Measurements from ENCODE around the gene CALN1.
A peak's percentile ranks its signal among the peaks of the same experiment; 100 is the strongest.
"Not testable (repeated sequence)": the region's sequence is repeated elsewhere in the genome, so short reads cannot be mapped to it uniquely, and the experiment has no call there.

Gene CALN1

DNA sequence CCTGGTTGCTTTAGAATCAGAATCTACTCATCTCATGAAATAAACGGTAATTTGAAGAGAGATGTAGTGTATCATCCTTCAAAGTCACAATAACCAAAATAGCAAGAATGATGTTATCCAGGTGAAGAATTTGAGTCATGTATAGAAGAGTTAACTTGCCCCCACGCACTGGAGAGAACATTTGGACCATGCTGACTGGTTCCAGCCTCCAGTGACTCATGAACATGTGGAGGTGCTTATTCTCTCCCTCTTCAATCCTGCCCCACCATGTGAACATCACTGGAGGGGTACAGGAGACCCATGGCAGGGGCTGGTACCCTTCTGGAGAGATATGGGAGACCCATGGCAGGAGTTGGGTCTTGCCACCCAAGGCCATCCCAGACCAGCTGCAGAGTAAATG is 427.8 kb downstream of the CALN1 start:
- no peak for DNase-seq (ENCODE audit: low read depth, low spot score)

DNA sequence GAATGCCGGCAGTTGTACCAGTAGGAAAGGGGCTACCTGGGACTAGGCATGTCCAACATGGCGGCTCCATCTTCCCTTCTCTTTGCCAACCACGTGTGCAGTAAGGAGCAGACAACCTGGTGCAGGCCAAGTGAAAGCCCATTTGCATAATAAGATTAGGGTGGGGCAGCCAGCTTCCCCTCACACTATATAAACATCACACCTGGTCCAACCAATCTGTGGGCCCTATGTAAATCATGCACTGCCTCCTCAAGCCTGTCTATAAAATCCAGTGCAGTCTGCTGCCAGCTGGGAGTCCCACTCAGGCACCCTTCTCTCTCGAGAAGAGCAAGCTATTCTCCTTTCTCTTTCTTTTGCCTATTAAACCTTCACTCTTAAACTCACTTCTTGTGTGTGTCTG is 429.3 kb downstream of the CALN1 start:
- DNase-seq (ENCODE audit: low read depth, low spot score) = no peak

DNA sequence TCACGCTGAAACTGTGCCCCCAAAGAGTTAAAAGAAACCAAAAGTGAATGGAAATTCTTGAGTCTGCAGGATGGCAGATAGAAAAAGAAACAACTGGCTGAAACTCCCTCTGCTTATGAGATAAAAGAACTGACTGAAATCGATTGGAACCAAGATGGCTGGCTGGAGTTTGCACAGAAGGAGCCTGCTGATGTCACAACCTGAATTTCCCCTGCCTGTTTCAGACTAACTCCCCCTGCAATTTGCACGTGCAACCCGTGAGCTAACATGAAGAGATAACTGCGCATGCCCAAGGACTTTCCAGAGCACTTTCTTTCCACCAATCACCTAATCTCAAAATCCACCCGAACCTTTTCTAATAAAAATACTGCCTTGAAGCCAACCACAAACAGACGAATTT is 435.5 kb downstream of the CALN1 start:
- no peak for DNase-seq (ENCODE audit: low read depth, low spot score)

DNA sequence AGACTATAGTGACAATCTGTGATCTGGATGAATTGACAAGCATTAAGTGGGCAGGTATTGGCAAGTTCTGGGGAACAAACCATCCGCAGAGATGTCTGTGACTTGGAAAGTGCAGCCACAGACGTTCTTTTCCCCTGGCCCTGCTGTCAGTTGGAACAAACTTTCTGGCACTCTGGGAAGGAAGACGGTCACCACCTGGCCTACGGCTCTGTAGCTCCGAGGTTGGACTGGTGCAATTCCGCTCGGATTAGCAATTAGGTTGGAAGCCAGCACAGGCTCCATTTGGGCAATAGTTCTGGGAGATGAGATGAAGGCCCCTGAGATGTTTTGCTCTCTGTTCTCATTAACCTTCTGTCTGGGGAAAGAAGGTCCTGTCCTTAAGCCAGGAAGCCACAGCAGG is 437.5 kb downstream of the CALN1 start:
- no peak for DNase-seq (ENCODE audit: low read depth, low spot score)

DNA sequence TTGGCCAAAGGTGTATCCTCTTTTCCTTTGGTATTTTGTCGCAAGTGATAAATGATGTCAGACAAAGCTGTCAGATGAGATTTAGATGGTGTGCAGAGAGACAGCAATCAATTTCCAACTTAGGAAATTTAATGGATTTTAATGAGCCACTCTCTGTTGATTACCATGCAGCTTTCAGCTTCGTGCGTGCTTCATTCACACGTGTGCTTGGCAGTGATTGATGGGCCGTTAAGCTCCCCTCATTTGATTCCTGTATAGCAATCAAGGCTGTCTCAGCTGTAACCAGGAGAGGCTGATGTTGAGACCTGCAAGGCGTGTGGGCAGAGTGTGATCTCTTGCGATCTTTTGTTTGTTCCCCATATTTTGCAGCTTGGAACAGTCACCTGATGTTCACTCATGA is 439.6 kb downstream of the CALN1 start:
- peak; percentile 2 for DNase-seq (ENCODE audit: low read depth, low spot score)

DNA sequence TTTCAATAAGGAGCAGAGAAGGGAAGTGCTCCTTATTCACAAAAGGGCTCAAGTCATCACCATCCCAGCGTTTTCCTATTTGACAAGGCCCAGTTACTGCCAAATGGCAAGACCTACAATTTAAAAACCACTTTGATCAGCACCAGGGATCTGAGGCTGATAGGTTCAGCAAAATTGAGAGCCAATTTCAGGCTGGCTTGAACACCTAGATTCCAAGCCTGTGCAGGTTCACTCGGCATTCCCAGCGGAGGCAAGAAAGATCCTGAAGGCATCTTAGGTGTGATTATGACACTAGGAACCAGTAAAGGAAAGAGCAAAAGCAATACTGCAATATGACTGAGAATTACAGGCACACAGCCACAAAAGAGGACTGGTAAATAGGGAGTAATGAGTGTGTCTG is 441.4 kb downstream of the CALN1 start:
- DNase-seq (ENCODE audit: low read depth, low spot score) = no peak

DNA sequence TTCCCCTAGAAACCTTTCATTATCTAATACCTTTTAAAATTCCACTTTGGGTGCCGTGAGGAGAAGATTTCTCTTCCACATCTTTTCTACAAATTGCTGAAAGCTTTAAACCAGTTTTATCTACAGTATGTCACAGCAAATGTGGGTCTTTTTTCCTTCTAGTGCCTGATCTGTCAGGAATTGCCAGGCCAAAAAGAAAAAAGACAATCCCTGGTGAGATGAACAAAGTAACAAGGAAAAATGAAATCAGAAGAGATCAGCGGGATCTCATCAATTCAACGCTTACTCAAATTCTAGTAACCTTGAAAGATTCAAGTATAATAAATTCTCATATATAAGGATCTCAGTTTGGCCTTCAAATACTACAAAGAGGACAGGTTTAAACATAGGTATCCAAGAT is 449.5 kb downstream of the CALN1 start:
- DNase-seq (ENCODE audit: low read depth, low spot score) = no peak

DNA sequence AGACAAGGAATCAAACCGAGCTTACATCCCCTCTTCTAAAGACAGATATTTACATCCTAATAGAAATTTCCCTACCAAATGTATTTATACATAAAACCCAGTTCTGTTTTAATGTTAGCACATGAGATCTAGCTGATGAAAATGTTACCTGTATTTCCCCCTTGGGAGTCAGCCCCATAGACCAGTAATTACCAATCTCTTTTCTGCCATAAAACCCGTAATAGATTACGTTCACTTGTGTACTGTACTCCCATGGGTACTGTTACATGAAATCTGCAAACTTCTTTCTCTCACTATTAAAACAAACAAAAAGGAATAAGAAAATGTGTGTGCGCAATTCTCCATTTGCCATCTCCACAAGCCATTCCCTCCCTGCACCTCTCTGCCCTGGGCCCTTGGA is 450.9 kb downstream of the CALN1 start:
- DNase-seq (ENCODE audit: low read depth, low spot score) = no peak

DNA sequence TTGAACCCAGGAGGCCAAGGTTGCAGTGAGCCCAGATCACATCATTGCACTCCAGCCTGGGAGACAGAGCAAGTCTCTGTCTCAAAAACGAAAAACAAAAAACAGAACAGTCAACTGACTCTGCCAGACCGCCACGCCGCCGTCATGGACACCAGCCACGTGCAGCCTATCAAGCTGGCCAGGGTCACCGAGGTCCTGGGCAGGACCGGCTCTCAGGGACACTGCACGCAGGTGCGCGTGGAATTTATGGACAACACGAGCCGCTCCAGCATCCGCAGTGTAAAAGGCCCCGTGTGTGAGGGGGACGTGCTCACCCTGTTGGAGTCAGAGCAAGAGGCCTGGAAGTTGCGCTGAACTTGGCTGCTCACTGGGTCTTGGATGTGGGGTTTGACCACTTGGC is 470.0 kb downstream of the CALN1 start:
- no peak for DNase-seq (ENCODE audit: low read depth, low spot score)

DNA sequence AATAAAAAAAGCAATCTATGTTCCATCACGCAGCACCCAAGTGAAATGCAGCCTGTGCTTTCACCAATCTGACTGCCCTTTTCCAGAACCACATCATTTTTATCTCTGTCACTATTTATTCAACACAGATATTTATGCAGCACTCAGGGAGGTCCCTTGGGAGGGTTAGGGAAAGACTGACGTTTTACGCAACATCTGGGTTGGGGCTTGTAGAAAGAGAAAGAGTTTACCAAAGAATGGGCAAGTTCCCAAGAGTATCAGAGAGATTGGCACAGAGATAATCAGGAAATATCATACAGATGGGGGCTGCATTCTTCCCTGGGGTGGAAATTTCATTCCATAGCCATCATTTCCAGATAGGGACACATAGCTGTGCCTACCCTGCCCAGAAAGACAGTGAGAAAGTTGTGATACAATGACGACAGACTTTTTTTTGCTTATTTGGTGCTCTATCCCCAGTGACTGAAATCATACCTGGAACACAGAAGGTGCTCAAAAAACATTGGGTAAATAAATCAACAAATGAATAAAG is 474.2 kb downstream of the CALN1 start:
- DNase-seq (ENCODE audit: low read depth, low spot score) = no peak

DNA sequence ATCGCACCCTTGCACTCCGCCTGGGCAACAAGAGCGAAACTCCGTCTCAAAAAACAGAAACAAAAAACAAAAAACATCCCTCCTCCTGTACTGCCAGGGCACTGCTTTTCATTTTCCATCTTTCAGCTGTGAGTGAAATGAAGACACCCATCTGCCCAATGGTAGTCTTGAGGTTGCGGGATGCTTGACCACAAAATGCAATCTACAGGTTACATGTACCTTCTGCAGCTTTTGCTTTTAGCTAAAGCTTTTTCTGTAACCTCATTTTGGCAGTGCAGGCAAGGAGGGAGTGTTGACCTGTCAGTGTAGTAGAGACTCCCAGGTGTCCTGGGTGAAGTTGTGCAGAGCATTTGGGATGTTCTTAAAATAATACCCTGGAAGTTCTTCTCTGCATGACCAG is 476.5 kb downstream of the CALN1 start:
- no peak for DNase-seq (ENCODE audit: low read depth, low spot score)

DNA sequence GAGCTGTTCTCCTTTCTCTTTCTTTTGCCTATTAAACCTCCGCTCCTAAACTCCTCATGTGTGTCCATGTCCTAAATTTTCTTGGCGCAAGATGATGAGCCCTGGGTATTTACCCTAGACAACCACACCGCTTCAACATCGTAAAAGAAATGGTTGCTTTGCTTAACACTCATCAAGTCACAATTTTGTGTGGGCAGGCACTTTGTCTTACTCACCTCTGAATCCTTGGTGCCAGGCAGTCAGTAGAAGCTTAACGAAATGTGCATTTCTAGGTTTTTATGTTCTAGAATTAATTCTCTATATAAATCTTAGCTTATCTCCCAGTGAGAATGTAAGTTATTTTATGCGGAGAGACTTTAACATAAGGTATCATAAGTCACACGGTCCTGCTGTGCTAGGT is 478.7 kb downstream of the CALN1 start:
- DNase-seq (ENCODE audit: low read depth, low spot score) = no peak

DNA sequence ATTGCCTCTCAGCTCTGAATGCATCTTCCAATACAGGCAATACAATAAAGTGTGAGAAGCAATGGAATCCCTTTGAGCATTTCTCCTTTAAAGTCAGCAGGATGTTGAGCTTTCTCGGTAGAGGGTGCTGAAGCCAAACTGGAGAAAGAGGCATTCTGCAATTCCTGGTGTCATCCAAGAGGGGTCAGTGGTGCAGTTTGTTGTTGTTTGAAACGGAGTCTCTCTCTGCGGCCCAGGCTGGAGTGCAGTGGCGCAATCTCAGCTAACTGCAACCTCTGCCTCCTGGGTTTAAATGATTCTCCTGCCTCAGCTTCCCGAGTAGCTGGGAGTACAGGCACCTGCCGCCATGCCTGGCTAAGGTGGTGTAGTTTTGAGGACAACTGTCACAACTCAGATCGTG is 486.5 kb downstream of the CALN1 start:
- DNase-seq (ENCODE audit: low read depth, low spot score) = peak; percentile 79

DNA sequence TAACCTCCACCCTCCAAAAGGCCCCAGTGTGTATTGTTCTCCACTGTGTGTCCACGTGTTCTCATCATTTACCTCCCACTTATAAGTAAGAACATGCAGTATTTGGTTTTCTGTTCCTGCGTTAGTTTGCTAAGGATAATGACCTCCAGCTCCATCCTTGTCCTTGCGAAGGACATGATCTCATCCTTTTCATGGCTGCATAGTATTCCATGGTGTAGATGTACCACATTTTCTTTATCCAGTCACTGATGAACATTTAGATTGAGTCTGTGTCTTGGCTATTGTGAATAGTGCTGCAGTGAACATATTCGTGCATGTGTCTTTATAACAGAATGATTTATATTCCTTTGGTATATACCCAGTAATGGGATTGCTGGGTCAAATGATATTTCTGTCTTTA is 497.9 kb downstream of the CALN1 start:
- DNase-seq (ENCODE audit: low read depth, low spot score) = not testable (repeated sequence)

DNA sequence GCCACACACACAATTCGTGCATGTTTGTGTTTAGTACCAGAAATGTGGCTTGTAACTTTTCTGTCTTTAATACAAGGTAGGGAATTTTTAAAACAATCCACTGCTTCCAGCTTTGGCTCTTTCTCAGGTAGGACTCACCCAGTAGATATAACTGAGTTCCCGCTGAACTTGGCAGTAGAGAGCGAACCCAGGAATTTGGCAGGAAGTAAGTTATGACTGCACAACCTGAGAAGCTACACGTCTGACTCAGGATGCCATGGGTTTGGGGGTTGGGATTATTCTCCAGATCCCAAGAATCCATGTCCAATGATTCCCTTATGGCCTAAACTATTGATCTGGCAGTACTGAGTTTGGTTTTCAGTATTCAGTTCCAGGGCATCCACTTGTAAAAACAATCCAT is 499.7 kb downstream of the CALN1 start:
- no peak for DNase-seq (ENCODE audit: low read depth, low spot score)

DNA sequence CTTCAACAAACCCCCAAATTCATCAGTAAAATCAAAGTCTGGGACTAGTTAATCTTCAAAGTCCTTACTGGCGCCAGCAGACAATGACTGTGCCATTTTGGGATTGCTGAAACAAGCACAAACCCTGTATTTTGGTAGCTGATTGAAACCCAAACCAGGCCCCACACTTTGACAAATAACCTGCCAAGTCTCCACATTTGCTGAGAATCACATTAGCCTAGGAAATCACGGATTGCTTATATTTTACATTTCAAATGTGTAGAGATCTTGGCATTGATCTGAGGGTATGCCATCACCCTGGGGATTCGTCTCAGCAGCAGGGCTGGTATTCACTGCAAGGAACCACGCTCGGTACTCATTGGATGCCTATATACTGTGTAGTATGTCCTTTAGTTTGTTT is 501.1 kb downstream of the CALN1 start:
- DNase-seq (ENCODE audit: low read depth, low spot score) = no peak

DNA sequence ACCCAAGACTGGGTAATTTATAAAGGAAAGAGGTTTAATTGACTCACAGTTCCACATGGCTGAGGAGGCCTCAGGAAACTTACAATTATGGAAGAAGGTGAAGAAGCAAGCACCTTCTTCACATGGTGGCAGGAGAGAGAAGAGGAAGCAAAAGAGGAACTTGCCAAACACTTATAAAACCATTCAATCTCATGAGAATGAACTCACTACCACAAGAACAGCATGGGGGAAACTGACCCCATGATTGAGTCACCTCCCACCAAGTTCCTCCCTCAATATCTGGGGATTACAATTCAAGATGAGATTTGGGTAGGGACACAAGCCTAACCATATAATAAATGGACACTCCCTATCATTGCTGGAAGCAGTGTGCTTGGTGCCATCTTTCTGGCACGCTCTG is 506.3 kb downstream of the CALN1 start:
- DNase-seq (ENCODE audit: low read depth, low spot score) = no peak

DNA sequence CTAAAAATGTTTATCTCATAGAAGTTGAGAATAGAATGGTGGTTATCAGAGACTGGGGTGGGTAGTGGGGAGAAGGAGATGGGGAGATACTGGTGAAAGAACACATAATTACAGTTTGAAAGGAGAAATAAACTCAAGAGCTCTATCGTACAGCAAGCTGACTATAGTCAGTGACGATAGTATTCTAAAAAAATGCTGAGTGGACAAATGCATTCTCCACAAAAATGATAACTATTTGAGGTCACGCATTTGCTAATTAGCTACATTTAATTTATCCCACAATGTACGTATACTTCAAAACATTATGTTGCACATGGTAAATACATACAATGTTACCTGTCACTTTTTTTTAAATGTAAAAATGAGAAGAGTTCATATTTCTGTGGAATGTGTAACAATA is 507.7 kb downstream of the CALN1 start:
- no peak for DNase-seq (ENCODE audit: low read depth, low spot score)

DNA sequence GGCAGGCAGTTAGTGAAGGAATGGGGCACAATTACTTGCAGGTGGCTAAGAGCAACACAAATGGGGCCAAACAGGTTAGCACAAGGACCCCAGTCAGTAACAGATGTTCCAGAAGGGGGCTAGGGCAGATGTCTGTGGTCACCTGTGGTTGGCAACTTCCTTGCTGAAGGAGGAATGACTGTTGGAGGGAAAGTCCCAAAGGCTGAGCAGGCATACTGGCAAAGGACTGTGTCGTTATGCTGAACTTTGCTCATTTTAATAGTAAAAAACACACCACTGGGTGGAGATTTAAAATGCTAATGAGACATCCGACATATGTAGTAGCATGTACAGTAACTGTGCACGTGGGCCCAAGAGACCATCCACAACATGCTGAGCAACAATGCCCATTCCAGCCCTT is 511.6 kb downstream of the CALN1 start:
- no peak for DNase-seq (ENCODE audit: low read depth, low spot score)

DNA sequence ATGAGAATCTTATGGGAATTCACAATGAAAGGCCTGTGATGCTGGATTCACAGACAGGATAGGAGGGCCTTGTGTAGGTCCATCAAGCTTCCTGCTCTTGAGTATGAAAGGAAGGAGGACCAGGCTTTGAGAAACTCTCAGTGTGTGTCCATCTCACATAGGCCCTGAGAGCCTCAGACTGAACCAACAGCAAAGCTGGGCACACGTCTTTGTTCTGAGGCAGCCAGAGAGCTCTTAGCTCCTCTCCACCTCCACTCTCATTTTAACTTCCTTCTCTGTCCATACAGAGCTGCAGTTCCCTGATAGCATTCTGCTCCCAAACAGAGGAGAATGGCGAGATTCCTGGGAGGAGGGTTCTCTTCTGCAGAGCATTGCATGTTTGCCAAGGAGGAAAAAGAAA is 515.6 kb downstream of the CALN1 start:
- DNase-seq (ENCODE audit: low read depth, low spot score) = no peak

DNA sequence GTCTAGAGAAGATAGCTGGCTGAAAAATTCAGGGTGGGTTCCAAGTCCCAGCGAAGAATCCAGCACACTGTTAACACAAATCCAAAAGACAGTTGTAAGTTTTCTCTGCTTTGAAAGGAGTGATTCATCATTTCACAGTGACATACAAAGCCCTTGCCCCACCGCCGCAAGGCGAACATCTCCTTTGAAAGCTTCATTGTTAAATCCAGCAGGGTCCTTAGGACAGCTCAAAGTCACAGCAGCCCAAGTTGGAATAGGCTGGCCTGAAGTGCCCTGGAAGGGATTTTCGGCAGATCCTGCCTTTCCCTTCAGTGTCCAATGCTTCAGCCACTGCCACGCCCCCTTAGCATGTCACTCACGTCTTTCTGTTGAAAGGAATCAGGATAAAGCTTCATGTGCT is 526.1 kb downstream of the CALN1 start:
- peak; percentile 70 for DNase-seq (ENCODE audit: low read depth, low spot score)

DNA sequence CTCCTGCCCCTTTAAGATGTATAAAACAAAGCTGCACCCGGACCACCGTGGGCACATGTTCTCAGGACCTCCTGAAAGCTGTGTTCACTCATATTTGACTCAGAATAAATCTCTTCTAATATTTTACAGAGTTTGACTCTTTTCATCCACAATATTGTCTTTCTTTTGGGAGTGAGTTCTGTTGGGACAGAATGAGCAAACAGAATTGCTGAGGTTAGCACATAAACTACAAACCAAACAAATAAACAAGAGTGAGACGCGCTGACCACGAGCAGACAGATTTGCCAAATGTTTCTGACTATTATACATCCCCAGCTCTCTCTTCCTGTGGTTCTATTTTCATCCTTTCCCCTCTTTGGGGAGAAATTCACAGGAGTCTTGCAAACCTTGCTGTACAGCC is 526.7 kb downstream of the CALN1 start:
- no peak for DNase-seq (ENCODE audit: low read depth, low spot score)

DNA sequence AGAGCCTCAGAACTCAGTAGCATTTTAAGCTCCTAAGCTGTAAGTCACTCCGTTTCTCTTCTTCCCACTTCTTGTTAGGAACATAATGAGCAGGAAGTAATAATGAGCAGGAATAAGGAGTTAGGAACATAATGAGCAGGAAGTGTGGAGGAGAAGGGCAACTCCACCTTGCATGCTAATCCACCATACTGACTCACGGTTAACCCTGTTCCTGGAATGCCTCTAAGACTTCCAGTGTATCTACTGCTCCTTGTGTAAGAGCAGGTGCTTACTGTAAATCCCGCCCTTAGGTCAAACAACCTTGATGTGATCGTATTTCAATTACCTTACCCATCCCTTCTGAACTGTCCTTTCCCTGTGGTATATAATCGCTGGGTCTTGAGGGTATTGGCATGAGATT is 528.7 kb downstream of the CALN1 start:
- no peak for DNase-seq (ENCODE audit: low read depth, low spot score)

DNA sequence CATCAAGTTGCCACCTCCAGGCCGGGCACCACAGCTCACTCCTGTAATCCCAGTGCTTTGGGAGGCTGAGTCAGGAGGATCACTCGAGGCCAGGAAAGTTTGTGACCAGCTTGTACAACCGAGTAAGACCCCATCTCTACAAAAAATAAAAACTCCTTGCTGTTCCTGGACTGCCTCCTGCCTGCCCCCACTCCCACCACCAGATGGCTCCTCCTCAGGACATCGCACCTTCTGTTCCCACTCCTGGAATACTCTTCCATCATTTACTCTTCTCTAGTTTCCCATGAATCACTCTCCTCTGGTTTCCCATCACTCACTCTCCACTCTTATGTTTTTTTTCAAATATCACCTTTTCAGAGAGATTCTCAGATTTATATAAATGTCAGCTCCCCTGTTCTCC is 540.7 kb downstream of the CALN1 start:
- DNase-seq (ENCODE audit: low read depth, low spot score) = peak; percentile 18

DNA sequence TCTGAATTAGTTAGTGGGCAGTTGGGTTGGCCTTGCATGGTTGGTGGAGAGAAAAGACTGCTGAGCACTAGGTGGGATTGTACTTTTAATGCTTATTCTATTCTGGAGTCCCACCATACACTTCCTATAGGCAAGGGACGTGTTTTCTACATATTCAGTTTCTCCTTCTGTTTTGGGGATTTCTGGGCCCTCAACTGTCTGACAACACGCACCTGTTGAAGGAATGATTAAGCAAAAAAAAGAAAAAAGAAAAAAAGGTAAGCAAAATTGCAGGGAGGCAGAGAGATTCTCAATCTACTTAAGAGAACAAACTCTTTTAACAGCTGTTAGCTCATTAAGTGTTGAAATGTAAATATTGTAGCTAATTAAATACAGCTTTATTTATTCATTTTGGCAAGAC is 541.3 kb downstream of the CALN1 start:
- no peak for DNase-seq (ENCODE audit: low read depth, low spot score)
